ENCODE results near the gene FBXL20.
A peak's percentile ranks its signal among the peaks of the same experiment; 100 is the strongest.

The FBXL20 gene

DNA sequence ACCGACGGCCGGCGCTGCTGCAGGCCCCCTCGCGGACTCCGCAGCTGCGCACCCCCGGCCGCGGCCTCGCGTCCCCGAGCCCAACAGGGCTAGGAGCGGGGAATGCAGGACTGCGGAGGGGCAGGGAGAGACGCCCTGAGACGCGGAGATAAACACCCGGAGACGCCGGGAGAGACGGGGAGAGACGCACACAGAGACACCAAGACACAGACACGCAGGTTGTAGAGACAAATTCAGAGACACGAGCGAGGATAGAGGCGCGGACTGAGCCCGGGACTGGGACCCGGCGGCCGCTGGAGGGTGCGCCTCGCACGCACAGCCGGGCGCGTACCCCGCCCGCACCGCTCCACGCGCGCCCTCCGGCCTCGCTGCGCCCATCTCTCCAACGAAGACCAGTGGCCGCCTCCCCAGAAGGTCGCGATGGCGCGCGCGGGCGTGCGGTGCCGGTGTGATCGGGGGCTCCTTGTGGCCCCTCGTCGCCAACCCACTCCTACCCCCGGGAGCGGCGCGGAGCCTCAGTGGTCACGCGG is 176.6 kb downstream of the FBXL20 start:
- Histone ChIP-seq H3K9ac (ENCODE audit: low read length) (no peak overlapping the region), H2BK120ac (ENCODE audit: insufficient read depth, low read length, poor library complexity) (no peak overlapping the region), H3K4me3 (ENCODE audit: low read depth, low read length) (peak overlapping the region; percentile 16), H2AK5ac (ENCODE audit: low read length) (no peak overlapping the region), H4K8ac (ENCODE audit: low read depth, low read length) (no peak overlapping the region), H4K91ac (ENCODE audit: low read depth, low read length) (no peak overlapping the region), H4K12ac (ENCODE audit: low read depth, low read length) (peak overlapping the region; percentile 45), H2BK5ac (ENCODE audit: low read depth, low read length, poor library complexity) (no peak overlapping the region), H3K27ac (ENCODE audit: low read depth, low read length) (no peak overlapping the region), H3K27me3 (ENCODE audit: insufficient read depth, low read length) (peaks cover 39% of the 10 kb centered on the region), H3K14ac (ENCODE audit: low read length) (no peak overlapping the region), H3K36me3 (ENCODE audit: control insufficient read depth in 1 of 2, insufficient read depth in 2 of 2, low read length in 2 of 2) (no peaks in the 10 kb centered on the region), H3K79me2 (ENCODE audit: control insufficient read depth, insufficient read depth, low read length, poor library complexity) (no peaks in the 10 kb centered on the region), H3K23ac (ENCODE audit: low read length) (no peak overlapping the region), H3K9me3 (ENCODE audit: insufficient read depth, low read depth, low read length) (peaks cover 5% of the 10 kb centered on the region), H3K4me2 (ENCODE audit: low read length) (peak overlapping the region; percentile 55), H3K4ac (ENCODE audit: low read depth, low read length) (no peak overlapping the region), H2AFZ (ENCODE audit: insufficient read depth, low read length, poor library complexity) (no peak overlapping the region), H3K79me1 (ENCODE audit: low read length) (no peaks in the 10 kb centered on the region), H2BK12ac (ENCODE audit: low read length) (no peak overlapping the region), H3K18ac (ENCODE audit: low read length) (no peak overlapping the region), H3K4me1 (ENCODE audit: control insufficient read depth in 1 of 2, insufficient read depth in 2 of 2, low read length in 2 of 2) (peaks cover 6 to 9% of the 10 kb centered on the region in 2 experiments)
- WGBS (ENCODE audit: extremely low coverage, insufficient coverage, insufficient read length): no CpG with 5 or more reads among the region's 68 CpGs
- no peak for DNase-seq

DNA sequence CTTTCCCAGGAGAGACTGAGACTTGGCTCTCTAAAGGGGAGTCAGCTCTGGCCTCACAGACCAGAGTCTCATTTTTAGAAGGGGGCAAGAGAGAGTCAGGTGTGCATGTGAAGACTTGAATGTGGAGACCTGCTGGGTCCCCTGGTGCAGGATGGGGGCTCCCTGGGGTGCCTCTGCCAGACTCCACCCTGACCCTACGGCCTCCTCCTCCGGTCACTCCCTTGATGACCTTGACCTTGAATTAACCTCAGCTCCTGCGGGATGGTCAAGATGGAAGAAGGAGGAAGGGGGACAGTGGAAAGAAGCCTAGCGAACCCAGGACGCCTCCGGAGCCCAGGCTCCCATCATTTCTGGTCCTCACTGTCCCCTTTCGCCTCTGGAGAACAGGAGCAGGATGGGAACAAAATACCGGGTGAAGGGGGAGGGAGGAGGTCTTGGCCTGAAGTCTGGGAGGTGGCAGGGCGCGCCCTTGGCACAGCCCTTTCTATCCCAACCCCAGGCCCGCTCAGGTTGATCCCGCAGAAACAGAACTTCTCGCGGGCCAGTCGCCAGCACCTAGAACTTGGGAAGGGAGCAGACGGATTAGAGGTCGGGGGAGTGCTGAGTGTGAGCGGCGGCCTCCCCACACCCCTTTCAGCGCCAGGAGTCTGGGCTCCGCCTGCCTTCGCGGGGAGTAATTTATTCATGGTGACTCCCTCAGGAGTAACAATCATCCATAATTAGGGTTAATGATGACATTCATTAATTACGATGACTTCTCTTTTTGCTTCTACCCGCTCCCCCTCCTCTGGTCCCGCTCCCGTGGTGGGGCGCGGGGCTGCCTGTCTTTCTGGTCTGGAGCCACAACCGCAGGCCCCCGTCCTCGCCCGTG is 177.3 kb downstream of the FBXL20 start:
- Histone ChIP-seq H3K9me3 (ENCODE audit: insufficient read depth, low read depth, low read length) (peaks cover 5% of the 10 kb centered on the region), H3K36me3 (ENCODE audit: control insufficient read depth in 1 of 2, insufficient read depth in 2 of 2, low read length in 2 of 2) (no peaks in the 10 kb centered on the region), H3K4ac (ENCODE audit: low read depth, low read length) (no peak overlapping the region), H2BK120ac (ENCODE audit: insufficient read depth, low read length, poor library complexity) (no peak overlapping the region), H3K27me3 (ENCODE audit: insufficient read depth, low read length) (peaks cover 39% of the 10 kb centered on the region), H3K27ac (ENCODE audit: low read depth, low read length) (no peak overlapping the region), H3K23ac (ENCODE audit: low read length) (no peak overlapping the region), H3K79me1 (ENCODE audit: low read length) (no peaks in the 10 kb centered on the region), H2BK5ac (ENCODE audit: low read depth, low read length, poor library complexity) (no peak overlapping the region), H3K79me2 (ENCODE audit: control insufficient read depth, insufficient read depth, low read length, poor library complexity) (no peaks in the 10 kb centered on the region), H3K9ac (ENCODE audit: low read length) (no peak overlapping the region), H4K8ac (ENCODE audit: low read depth, low read length) (no peak overlapping the region), H2BK12ac (ENCODE audit: low read length) (no peak overlapping the region), H4K12ac (ENCODE audit: low read depth, low read length) (peak overlapping the region; percentile 45), H3K4me3 (ENCODE audit: low read depth, low read length) (no peak overlapping the region), H2AFZ (ENCODE audit: insufficient read depth, low read length, poor library complexity) (no peak overlapping the region), H3K18ac (ENCODE audit: low read length) (no peak overlapping the region), H3K14ac (ENCODE audit: low read length) (no peak overlapping the region), H4K91ac (ENCODE audit: low read depth, low read length) (no peak overlapping the region), H2AK5ac (ENCODE audit: low read length) (no peak overlapping the region), H3K4me2 (ENCODE audit: low read length) (peak overlapping the region; percentile 15), H3K4me1 (ENCODE audit: control insufficient read depth in 1 of 2, insufficient read depth in 2 of 2, low read length in 2 of 2) (peaks cover 6 to 7% of the 10 kb centered on the region in 2 experiments)
- no CpG with 5 or more reads among the region's 33 CpGs for WGBS (ENCODE audit: extremely low coverage, insufficient coverage, insufficient read length)
- DNase-seq: no peak

DNA sequence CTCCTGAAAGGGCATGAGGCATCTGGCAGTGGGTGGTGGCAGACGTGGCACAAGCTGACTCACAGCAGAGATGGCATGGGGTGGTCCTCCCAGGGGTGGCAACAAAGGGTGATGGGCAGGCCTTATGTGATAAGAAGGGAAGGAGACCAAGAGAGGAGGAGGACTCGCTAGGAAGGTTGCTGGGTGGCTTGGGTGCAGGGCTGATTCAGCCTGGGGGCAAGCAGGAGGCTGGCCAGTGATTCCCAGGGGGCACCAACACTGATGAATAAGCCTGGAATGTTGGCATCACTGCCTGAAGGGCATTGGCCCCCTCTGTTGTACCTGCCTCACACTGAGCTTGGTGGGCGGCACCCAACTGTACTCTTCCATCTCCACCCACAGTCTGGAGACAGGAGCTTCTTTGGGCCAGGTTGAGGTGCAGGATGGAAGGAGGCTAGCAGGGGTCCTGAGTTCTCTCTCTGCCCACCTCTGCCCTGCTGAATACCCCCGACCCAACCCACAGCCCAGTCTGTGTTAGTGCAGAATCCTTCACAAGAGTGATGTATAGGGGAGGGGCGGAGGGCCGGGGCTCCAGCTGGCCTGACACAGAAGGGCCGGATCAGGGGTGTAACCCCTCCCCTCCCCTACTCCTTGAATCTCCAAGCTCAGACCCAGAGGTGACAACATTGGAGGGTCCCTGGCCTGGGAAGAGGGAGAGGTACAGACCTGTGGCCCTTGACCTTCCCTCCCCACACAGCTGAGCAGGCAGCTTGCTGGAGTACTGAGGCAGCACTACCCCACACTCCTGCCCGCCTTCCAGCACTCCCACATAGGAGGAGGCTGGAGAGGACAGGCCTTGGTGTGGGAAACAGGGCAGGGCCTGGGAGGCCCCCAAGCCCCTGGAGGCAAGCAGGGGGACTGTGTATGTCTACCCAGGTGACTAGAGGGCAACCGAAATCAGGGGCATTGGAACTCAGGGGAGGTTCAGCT is 178.3 kb downstream of the FBXL20 start:
- WGBS (ENCODE audit: extremely low coverage, insufficient coverage, insufficient read length): no CpG with 5 or more reads among the region's 9 CpGs
- H4K8ac ChIP-seq (ENCODE audit: low read depth, low read length): no peak overlapping the region
- no peak overlapping the region for H3K4me2 ChIP-seq (ENCODE audit: low read length)
- H2BK120ac ChIP-seq (ENCODE audit: insufficient read depth, low read length, poor library complexity): no peak overlapping the region
- H3K18ac ChIP-seq (ENCODE audit: low read length): no peak overlapping the region
- H3K9ac ChIP-seq (ENCODE audit: low read length): no peak overlapping the region
- H3K27ac ChIP-seq (ENCODE audit: low read depth, low read length): no peak overlapping the region
- no peak overlapping the region for H3K4me3 ChIP-seq (ENCODE audit: low read depth, low read length)
- no peak overlapping the region for H3K4ac ChIP-seq (ENCODE audit: low read depth, low read length)
- H2BK5ac ChIP-seq (ENCODE audit: low read depth, low read length, poor library complexity): no peak overlapping the region
- H3K79me1 ChIP-seq (ENCODE audit: low read length): no peaks in the 10 kb centered on the region
- no peak for DNase-seq
- H3K4me1 ChIP-seq (ENCODE audit: control insufficient read depth in 1 of 2, insufficient read depth in 2 of 2, low read length in 2 of 2): peaks cover 6 to 7% of the 10 kb centered on the region in 2 experiments
- no peak overlapping the region for H4K91ac ChIP-seq (ENCODE audit: low read depth, low read length)
- peaks cover 39% of the 10 kb centered on the region for H3K27me3 ChIP-seq (ENCODE audit: insufficient read depth, low read length)
- no peak overlapping the region for H3K23ac ChIP-seq (ENCODE audit: low read length)
- no peak overlapping the region for H3K14ac ChIP-seq (ENCODE audit: low read length)
- H2AK5ac ChIP-seq (ENCODE audit: low read length): no peak overlapping the region
- H2AFZ ChIP-seq (ENCODE audit: insufficient read depth, low read length, poor library complexity): no peak overlapping the region
- H3K9me3 ChIP-seq (ENCODE audit: insufficient read depth, low read depth, low read length): peaks cover 5% of the 10 kb centered on the region
- H3K79me2 ChIP-seq (ENCODE audit: control insufficient read depth, insufficient read depth, low read length, poor library complexity): no peaks in the 10 kb centered on the region
- H3K36me3 ChIP-seq (ENCODE audit: control insufficient read depth in 1 of 2, insufficient read depth in 2 of 2, low read length in 2 of 2): no peaks in the 10 kb centered on the region
- no peak overlapping the region for H2BK12ac ChIP-seq (ENCODE audit: low read length)
- no peak overlapping the region for H4K12ac ChIP-seq (ENCODE audit: low read depth, low read length)

DNA sequence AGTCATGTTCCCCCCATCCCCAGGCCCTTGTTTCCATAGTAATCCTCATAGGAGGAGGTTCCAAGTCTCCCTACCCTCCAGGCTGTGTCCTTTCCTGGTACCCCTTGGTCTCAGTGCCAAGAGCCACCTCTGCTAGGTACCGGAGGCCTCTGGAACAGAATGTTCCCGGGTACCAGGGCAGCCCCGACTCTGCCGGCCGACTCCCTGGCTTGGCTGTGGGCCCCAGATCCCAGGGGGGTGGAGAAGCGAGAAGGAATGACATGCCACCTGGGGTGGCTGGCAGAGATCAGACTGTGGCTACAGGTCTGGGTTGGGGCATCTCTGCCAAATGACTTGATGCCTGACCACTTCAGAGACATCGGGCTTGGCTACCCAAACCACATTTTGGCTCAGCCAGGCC is 179.3 kb downstream of the FBXL20 start:
- Histone ChIP-seq H3K4me1 (ENCODE audit: control insufficient read depth in 1 of 2, insufficient read depth in 2 of 2, low read length in 2 of 2) (peaks cover 6 to 7% of the 10 kb centered on the region in 2 experiments), H2BK120ac (ENCODE audit: insufficient read depth, low read length, poor library complexity) (no peak overlapping the region), H4K12ac (ENCODE audit: low read depth, low read length) (no peak overlapping the region), H3K4ac (ENCODE audit: low read depth, low read length) (no peak overlapping the region), H3K27ac (ENCODE audit: low read depth, low read length) (no peak overlapping the region), H4K91ac (ENCODE audit: low read depth, low read length) (no peak overlapping the region), H3K79me1 (ENCODE audit: low read length) (no peaks in the 10 kb centered on the region), H3K4me2 (ENCODE audit: low read length) (no peak overlapping the region), H3K4me3 (ENCODE audit: low read depth, low read length) (no peak overlapping the region), H3K27me3 (ENCODE audit: insufficient read depth, low read length) (peaks cover 39% of the 10 kb centered on the region), H3K14ac (ENCODE audit: low read length) (no peak overlapping the region), H2BK5ac (ENCODE audit: low read depth, low read length, poor library complexity) (no peak overlapping the region), H3K9me3 (ENCODE audit: insufficient read depth, low read depth, low read length) (peaks cover 8% of the 10 kb centered on the region), H2BK12ac (ENCODE audit: low read length) (no peak overlapping the region), H4K8ac (ENCODE audit: low read depth, low read length) (no peak overlapping the region), H3K79me2 (ENCODE audit: control insufficient read depth, insufficient read depth, low read length, poor library complexity) (no peaks in the 10 kb centered on the region), H3K18ac (ENCODE audit: low read length) (no peak overlapping the region), H2AFZ (ENCODE audit: insufficient read depth, low read length, poor library complexity) (no peak overlapping the region), H3K23ac (ENCODE audit: low read length) (no peak overlapping the region), H3K36me3 (ENCODE audit: control insufficient read depth in 1 of 2, insufficient read depth in 2 of 2, low read length in 2 of 2) (no peaks in the 10 kb centered on the region), H2AK5ac (ENCODE audit: low read length) (no peak overlapping the region), H3K9ac (ENCODE audit: low read length) (no peak overlapping the region)
- no peak for DNase-seq
- WGBS (ENCODE audit: extremely low coverage, insufficient coverage, insufficient read length): no CpG with 5 or more reads among the region's 7 CpGs

Data from trophoblast cell (in vitro differentiated cells and primary cell).